Muscle of leg (tissue), 11 donors: ENCODE measurements around the gene RBL2. TPM values are rescaled to one million over a fixed set of nuclear protein-coding genes. Genes with fewer than 3 reads are reported as not detected.

Experiments used
- DNase-seq: peaks from one replicate; pipeline ENCODE4 v3.0.0; 2013
- H3K27ac ChIP-seq: one replicate; pipeline ENCODE4 v1.5.1; 2013; ENCODE audit warnings: mild to moderate bottlenecking, low read length, control low read depth
- H3K27me3 ChIP-seq: one replicate; pipeline ENCODE4 v1.6.1; 2013; ENCODE audit warnings: low read length; ENCODE audit not compliant: control insufficient read depth, insufficient read depth
- H3K36me3 ChIP-seq: one replicate; pipeline ENCODE4 v1.6.1; 2013; ENCODE audit warnings: low read length; ENCODE audit not compliant: control insufficient read depth, insufficient read depth
- H3K4me1 ChIP-seq: one replicate; pipeline ENCODE4 v1.6.1; 2013; ENCODE audit warnings: low read length; ENCODE audit not compliant: control insufficient read depth, insufficient read depth
- H3K4me3 ChIP-seq: one replicate; pipeline ENCODE4 v1.5.1; 2013; ENCODE audit warnings: low read length, control low read depth
- H3K9me3 ChIP-seq: replicated peaks from 2 replicates; pipeline ENCODE4 v1.6.1; 2013; ENCODE audit warnings: low read depth, low read length; ENCODE audit not compliant: control insufficient read depth
- WGBS: methylation state at CpG from one replicate; pipeline ENCODE4 v1.1.5; 2013; ENCODE audit warnings: missing lambda C conversion rate; ENCODE audit not compliant: insufficient coverage; 5-methylcytosine and 5-hydroxymethylcytosine counted together
- polyA plus RNA-seq, 8 donors: library from polyadenylated mRNA; unstranded; fragments of 120-200 nt; gene quantifications; one replicate each; pipeline versions ENCODE4 v1.2.1 to v1.2.3, GENCODE V29; 2013; ENCODE audit warnings: inconsistent platforms in 1 of 8, low replicate concordance in 1 of 8; ENCODE audit not compliant: insufficient read length in 8 of 8, insufficient read depth in 1 of 8
- total RNA-seq: library from RNA; stranded (reverse); fragments of 120-200 nt; gene quantifications from one replicate; pipeline ENCODE4 v1.2.4, GENCODE V29; 2013

The RBL2 gene
- total and polyA plus RNA-seq, 9 donors = 33.5 to 54.1 (median 39.6) TPM

GRCh38 chr16:53502331-53503269 lies 68.3 kb downstream of the RBL2 start, which contains the start of gene AKTIP:
Gene AKTIP (minus strand): TSS chr16:53503209. CDS start chr16:53500259, 2,950 bp downstream.
- peak; percentile 52 for DNase-seq
- H3K4me1 ChIP-seq = peaks cover 25% of the 10 kb centered on the region

GRCh38 chr16:53503270-53503923 lies 69.1 kb downstream of the RBL2 start:
- no peaks in the 10 kb centered on the region for H3K27me3 ChIP-seq
- H3K4me1 ChIP-seq = peaks cover 25% of the 10 kb centered on the region
- WGBS = under 1% methylated on average over 46 of the region's 46 CpGs
- H3K4me3 ChIP-seq = peak overlapping the region; percentile 79
- peaks cover 6% of the 10 kb centered on the region for H3K36me3 ChIP-seq
- peak; percentile 100 for DNase-seq
- H3K9me3 ChIP-seq = no peaks in the 10 kb centered on the region
- peak overlapping the region; percentile 99 for H3K27ac ChIP-seq

More at GRCh38 chr16:53502331-53503269, 68.3 kb downstream of the RBL2 start, which contains the start of gene AKTIP:
- Histone ChIP-seq H3K9me3 (no peaks in the 10 kb centered on the region), H3K4me3 (peak within 1 kb of the TSS; percentile 79), H3K27me3 (no peaks in the 10 kb centered on the region), H3K36me3 (peaks cover 7% of the 10 kb centered on the region), H3K27ac (peak within 1 kb of the TSS; percentile 99)
- under 1% methylated on average over 69 of the region's 76 CpGs for WGBS

- Histone ChIP-seq H3K4me3 (peak overlapping the region; percentile 70), H3K4me1 (peaks cover 25% of the 10 kb centered on the region), H3K9me3 (no peaks in the 10 kb centered on the region), H3K27me3 (no peaks in the 10 kb centered on the region), H3K36me3 (no peaks in the 10 kb centered on the region), H3K27ac (peak overlapping the region; percentile 99)
- 0% methylated on average over 12 of the region's 15 CpGs for WGBS
- DNase-seq = peak; percentile 86
These were observed 69.9 kb downstream of the RBL2 start for GRCh38 chr16:53503991-53504663.

- Histone ChIP-seq H3K36me3 (no peaks in the 10 kb centered on the region), H3K4me3 (no peak overlapping the region), H3K4me1 (peaks cover 25% of the 10 kb centered on the region), H3K27ac (peak overlapping the region; percentile 99), H3K9me3 (no peaks in the 10 kb centered on the region), H3K27me3 (no peaks in the 10 kb centered on the region)
- WGBS = 32% methylated on average over 4 of the region's 7 CpGs
- DNase-seq = peak; percentile 63
These were observed 70.4 kb downstream of the RBL2 start for GRCh38 chr16:53504665-53505064.

GRCh38 chr16:53506254-53506653 lies 72.0 kb downstream of the RBL2 start:
- no CpG with 5 or more reads among the region's 3 CpGs for WGBS
- no peak overlapping the region for H3K4me3 ChIP-seq
- H3K36me3 ChIP-seq = no peaks in the 10 kb centered on the region
- DNase-seq = no peak
- no peaks in the 10 kb centered on the region for H3K9me3 ChIP-seq
- no peak overlapping the region for H3K27ac ChIP-seq
- no peaks in the 10 kb centered on the region for H3K27me3 ChIP-seq
- peaks cover 28% of the 10 kb centered on the region for H3K4me1 ChIP-seq

- Histone ChIP-seq H3K27me3 (no peaks in the 10 kb centered on the region), H3K4me3 (no peak overlapping the region), H3K27ac (no peak overlapping the region), H3K4me1 (peaks cover 19% of the 10 kb centered on the region), H3K9me3 (no peaks in the 10 kb centered on the region), H3K36me3 (no peaks in the 10 kb centered on the region)
- 74% methylated on average over 4 of the region's 12 CpGs for WGBS
- peak; percentile 39 for DNase-seq
These were observed 73.4 kb downstream of the RBL2 start for GRCh38 chr16:53507464-53508179.

- Histone ChIP-seq H3K27me3 (no peaks in the 10 kb centered on the region), H3K4me3 (no peak overlapping the region), H3K4me1 (peaks cover 6% of the 10 kb centered on the region), H3K36me3 (no peaks in the 10 kb centered on the region), H3K27ac (peak overlapping the region; percentile 79), H3K9me3 (no peaks in the 10 kb centered on the region)
- 53% methylated on average over 17 of the region's 29 CpGs for WGBS
- DNase-seq = peak; percentile 85
These were observed 75.8 kb downstream of the RBL2 start for GRCh38 chr16:53509906-53510703.

- no peak overlapping the region for H3K27ac ChIP-seq
- no peak for DNase-seq
- H3K4me3 ChIP-seq = no peak overlapping the region
- no peaks in the 10 kb centered on the region for H3K36me3 ChIP-seq
- 75% methylated on average over 2 of the region's 2 CpGs for WGBS
- no peaks in the 10 kb centered on the region for H3K9me3 ChIP-seq
- H3K27me3 ChIP-seq = no peaks in the 10 kb centered on the region
- H3K4me1 ChIP-seq = peaks cover 6% of the 10 kb centered on the region
These were observed 76.4 kb downstream of the RBL2 start for GRCh38 chr16:53510704-53511070.

- Histone ChIP-seq H3K9me3 (no peaks in the 10 kb centered on the region), H3K36me3 (no peaks in the 10 kb centered on the region), H3K4me3 (no peak overlapping the region), H3K27ac (no peak overlapping the region), H3K4me1 (peaks cover 9% of the 10 kb centered on the region), H3K27me3 (no peaks in the 10 kb centered on the region)
- 100% methylated on average over 1 of the region's 6 CpGs for WGBS
- DNase-seq = no peak
These were observed 76.8 kb downstream of the RBL2 start for GRCh38 chr16:53511084-53511402.
